ENCODE measurements around the gene AP2A2.

DNA sequence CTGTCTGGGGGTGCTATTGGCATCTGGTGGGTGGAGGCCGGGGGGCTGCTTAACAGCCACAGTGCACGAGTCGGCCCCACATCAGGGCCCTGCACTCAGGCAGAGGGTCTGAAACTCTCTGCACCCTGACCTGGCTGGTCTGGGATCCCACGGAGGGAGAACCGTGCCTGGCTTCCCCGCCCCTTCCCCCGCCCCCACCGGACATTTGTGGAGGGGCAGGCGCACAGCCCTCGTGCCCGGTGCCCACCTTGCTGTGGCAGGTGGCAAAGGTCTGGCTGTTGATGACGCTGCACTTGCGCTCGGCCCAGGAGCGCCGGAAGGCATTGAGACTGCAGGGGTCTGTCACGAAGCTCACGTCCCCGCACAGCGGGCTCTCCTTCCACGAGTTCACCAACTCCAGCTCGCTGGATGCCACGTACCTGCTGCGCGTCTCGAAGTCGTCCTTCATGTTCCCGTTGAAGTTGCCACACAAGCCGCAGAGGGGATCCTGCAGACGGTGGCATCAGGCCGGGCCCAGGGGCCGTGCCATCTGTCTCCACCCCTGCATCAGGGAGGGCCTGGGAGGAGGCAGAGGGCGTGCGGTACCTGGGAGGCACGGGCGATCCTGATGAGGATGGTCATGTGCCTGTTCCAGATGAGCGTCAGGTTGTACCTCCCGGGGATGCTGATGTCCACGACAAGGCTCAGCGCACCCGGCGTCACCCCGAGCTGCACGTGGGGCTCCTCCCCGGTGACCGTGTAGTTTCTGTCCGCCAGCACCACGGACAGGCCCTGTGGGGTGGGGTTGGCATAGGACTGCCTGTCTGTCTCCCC, 99.1 kb downstream of the AP2A2 start:
- TF ChIP-seq POLR2AphosphoS5 (IDR thresholded peaks at IDR 0.05) (no peak), POLR2A (IDR thresholded peaks at IDR 0.05) (no peak)
- TF ChIP-seq, protein P1, sequence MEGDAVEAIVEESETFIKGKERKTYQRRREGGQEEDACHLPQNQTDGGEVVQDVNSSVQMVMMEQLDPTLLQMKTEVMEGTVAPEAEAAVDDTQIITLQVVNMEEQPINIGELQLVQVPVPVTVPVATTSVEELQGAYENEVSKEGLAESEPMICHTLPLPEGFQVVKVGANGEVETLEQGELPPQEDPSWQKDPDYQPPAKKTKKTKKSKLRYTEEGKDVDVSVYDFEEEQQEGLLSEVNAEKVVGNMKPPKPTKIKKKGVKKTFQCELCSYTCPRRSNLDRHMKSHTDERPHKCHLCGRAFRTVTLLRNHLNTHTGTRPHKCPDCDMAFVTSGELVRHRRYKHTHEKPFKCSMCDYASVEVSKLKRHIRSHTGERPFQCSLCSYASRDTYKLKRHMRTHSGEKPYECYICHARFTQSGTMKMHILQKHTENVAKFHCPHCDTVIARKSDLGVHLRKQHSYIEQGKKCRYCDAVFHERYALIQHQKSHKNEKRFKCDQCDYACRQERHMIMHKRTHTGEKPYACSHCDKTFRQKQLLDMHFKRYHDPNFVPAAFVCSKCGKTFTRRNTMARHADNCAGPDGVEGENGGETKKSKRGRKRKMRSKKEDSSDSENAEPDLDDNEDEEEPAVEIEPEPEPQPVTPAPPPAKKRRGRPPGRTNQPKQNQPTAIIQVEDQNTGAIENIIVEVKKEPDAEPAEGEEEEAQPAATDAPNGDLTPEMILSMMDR (IDR thresholded peaks at IDR 0.05), result no peak

Measured in breast epithelium (tissue), 3 donors.